AG10803 (cell line): ENCODE measurements around the gene NDOR1.

Source experiments
- DNase-seq: peaks from one replicate; pipeline ENCODE4 v3.0.0; 2010; ENCODE audit warnings: low read depth
- H3K4me3 ChIP-seq: 2 replicates; pipeline ENCODE4 v1.5.1; 2011; ENCODE audit warnings: mild to moderate bottlenecking, low read length, control low read depth
- CTCF ChIP-seq: conservative IDR thresholded peaks from 2 replicates; pipeline ENCODE4 v1.5.1; 2011; ENCODE audit warnings: mild to moderate bottlenecking, low read length, control low read depth, inconsistent platforms

The NDOR1 gene

GRCh38 chr9:137181680-137182079 lies 23.8 kb upstream of the NDOR1 start:
- TF ChIP-seq CTCF, result no peak
- H3K4me3 ChIP-seq, result no peak overlapping the region
- no peak for DNase-seq

GRCh38 chr9:137182836-137183235 lies 22.7 kb upstream of the NDOR1 start:
- no peak overlapping the region for H3K4me3 ChIP-seq
- DNase-seq, result no peak
- no peak for TF ChIP-seq CTCF

GRCh38 chr9:137183980-137184595 lies 21.4 kb upstream of the NDOR1 start:
- H3K4me3 ChIP-seq, result no peak overlapping the region
- TF ChIP-seq CTCF, result no peak

GRCh38 chr9:137184881-137185660 lies 20.4 kb upstream of the NDOR1 start:
- DNase-seq, result no peak
- TF ChIP-seq CTCF, result no peak
- H3K4me3 ChIP-seq, result no peak overlapping the region

More at GRCh38 chr9:137183980-137184595, 21.4 kb upstream of the NDOR1 start:
- DNase-seq, result no peak

- no peak for TF ChIP-seq CTCF
- H3K4me3 ChIP-seq, result no peak overlapping the region
- DNase-seq, result no peak
Observed at GRCh38 chr9:137185921-137186320, 19.6 kb upstream of the NDOR1 start.

GRCh38 chr9:137186385-137186784 lies 19.1 kb upstream of the NDOR1 start:
- no peak for DNase-seq
- H3K4me3 ChIP-seq, result no peak overlapping the region
- TF ChIP-seq CTCF, result no peak

GRCh38 chr9:137187386-137187785 lies 18.1 kb upstream of the NDOR1 start:
- peak overlapping the region; percentile 96 for H3K4me3 ChIP-seq
- no peak for TF ChIP-seq CTCF
- DNase-seq, result no peak
